GM21529 (cell line): ENCODE results near the gene CEMIP.
A peak's percentile ranks its signal among the peaks of the same experiment; 100 is the strongest.

Experiments
- ATAC-seq: cut with Tn5 transposase; IDR thresholded peaks from one replicate; pipeline ENCODE4 v1.9.1; 2021; ENCODE audit not compliant: unreplicated experiment

CEMIP gene

DNA sequence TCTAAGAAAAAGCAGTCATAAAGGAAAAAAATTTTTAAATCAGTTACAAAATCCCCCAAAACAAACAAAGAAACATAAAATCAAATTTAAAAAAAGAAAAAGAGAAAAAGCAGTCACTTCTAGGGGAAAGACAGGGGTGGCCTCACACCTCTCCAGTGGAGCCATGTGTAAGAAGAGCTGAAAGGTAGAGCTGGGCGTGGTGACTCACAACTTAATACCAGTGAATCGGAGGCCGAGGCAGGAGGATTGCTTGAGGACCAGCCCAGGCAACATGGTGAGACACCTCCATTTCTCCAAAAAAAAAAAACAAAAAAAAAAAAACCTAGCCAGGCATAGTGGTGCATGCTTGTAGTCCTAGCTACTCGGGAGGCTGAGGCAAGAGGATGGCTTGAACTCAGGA is 195.7 kb downstream of the CEMIP start:
- ATAC-seq = no peak

GRCh38 chr15:80976851-80977250 is 197.7 kb downstream of the CEMIP start:
- ATAC-seq = no peak

DNA sequence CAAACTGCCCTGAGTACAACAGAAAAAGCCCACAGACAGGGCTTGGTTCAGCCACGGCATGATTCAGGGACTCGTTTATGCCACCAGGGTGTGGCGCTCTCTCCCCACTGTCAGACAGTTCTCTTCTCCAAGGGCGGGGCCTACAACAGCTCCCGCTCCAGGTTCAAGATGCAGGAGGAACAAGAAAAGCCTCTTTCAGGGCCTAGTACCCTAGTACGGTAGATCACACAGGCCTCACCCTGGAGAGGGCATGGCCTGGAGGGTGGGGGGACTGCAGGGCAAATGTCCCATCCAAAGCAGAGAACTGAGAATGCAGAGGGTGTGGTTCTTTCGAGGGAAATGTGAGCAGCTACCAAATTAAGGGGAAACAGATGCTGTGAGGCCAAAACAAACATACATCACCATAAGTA is 198.5 kb downstream of the CEMIP start:
- no peak for ATAC-seq

- ATAC-seq = no peak
These were observed 199.6 kb downstream of the CEMIP start for GRCh38 chr15:80978685-80979329.

DNA sequence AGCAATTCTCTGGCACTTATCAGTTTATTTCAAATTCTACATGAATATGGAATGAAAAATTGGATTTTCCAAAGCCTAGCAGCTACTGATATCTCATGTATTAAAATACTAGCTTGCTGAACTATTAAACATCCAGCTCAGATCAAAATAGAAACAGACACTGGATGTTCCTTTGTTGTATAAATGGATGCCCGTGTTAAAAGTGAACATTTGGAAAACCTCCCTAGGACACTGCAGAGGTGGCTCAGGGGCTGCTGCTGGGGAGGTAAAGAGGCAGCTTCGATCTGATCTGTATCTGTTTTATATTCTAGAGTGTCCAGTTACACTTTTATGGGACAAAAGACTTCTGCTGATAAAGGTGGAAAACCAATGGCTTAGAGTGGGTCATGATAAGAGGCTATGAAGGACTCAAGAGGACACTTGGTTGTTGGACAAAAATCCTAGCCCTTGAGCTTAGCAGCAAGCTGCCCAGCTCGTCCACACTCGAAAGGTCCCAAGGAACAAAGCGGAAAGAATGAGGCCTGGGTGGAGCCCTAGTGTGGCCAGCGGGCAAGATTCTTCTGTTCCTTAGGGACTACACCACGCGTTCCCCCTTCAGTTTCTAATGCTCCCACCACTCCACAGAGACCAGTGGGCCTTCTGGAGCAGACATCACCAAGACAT is 200.5 kb downstream of the CEMIP start:
- ATAC-seq = no peak

DNA sequence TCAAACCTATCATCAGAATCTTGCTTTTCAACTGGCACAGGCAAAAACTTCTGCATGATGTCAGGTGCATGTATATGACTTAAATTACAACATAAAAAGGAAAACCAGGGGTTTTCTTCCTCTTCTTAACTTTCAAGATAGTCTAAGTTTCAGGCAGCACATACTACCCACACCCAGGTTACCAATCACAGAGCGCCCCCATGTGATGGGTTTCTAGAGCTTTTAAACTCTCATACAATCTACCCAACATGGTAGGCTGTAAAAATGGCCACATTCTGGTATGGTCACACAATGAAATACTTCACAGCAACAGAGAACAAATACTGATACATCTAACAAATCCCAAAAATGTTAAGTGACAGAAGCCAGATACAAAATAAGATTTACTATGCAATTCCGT is 203.0 kb downstream of the CEMIP start:
- ATAC-seq = no peak

- no peak for ATAC-seq
These were observed 203.7 kb downstream of the CEMIP start for GRCh38 chr15:80982839-80983238.

DNA sequence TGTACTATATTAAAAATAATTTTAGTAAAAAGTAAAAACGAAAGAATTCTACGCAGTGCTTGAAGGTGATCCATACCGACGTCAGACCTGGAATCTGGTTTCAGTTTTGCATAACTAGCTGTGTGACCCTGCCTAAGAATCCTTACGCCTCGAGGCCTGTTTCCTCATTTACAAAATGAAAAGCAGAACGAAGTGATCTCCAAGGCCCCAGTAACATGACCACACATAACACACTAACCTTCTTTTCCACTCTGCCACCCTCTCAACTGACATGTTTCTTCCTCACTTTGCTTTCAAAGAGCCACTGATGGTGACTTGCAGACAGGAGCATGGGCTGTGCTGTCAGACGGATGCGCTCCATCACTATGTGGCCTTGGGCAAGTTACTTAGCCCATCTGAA is 205.7 kb downstream of the CEMIP start:
- ATAC-seq = no peak

- no peak for ATAC-seq
These were observed 206.8 kb downstream of the CEMIP start for GRCh38 chr15:80985981-80986380.

GRCh38 chr15:80986487-80986886 is 207.3 kb downstream of the CEMIP start:
- no peak for ATAC-seq

DNA sequence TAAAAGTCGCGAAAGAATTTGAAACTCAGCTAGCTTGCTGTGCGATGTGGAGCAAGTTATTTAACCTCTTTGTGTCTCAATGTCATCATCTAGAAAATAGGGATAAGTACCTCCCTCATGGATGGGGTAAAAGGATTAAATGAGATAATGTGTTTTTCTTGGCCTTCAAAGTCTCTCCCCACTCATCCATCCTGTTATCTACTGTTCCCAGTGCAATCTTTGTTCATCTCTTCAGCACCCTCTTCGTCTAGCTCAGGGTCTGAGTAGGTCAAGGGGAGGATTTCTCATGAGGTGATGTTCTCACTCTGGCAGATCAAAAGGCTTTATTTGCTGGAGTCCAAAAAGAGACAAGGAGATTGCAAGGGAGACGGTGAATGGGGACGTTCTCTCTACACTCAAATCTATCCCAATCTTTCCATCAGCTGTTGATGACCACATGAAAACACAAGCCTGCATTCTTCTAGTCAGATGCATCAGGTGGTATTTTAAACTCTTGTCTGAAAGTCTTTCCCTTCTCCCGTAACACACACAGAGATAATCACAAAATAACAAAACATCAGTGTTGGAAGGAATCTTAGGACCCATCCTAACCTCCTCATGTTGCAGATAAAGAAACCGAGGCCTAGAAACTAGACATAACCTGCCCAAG is 209.1 kb downstream of the CEMIP start:
- no peak for ATAC-seq

- peak; percentile 1 for ATAC-seq
These were observed 209.9 kb downstream of the CEMIP start for GRCh38 chr15:80989081-80989517.

- peak; percentile 93 for ATAC-seq
These were observed 210.6 kb downstream of the CEMIP start, which contains the start of gene MESD for GRCh38 chr15:80989518-80990478. Gene MESD (minus strand): TSS chr15:80989819. CDS start chr15:80989791, 28 bp downstream.

GRCh38 chr15:80990955-80991354 is 211.8 kb downstream of the CEMIP start:
- no peak for ATAC-seq

- ATAC-seq = peak; percentile 21
These were observed 212.3 kb downstream of the CEMIP start for GRCh38 chr15:80991421-80991820.

DNA sequence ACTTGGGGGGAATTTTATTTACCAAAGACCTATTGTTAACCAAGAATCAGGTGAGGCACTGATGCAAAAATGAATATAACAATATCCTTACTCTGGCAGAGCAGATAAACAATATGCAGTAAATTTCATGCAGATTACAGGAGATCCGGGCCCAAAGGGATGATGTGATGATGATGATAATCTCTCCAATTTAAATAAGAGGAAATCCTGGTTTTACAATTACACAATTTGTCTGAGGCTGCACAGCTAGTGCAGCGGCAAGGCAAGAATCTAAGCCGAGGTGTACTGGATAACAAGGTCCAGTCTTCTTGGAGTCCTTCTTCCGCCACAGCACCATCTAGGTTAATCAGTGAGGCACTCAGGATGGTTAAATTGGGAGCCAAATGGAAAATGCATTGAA is 212.8 kb downstream of the CEMIP start:
- no peak for ATAC-seq

DNA sequence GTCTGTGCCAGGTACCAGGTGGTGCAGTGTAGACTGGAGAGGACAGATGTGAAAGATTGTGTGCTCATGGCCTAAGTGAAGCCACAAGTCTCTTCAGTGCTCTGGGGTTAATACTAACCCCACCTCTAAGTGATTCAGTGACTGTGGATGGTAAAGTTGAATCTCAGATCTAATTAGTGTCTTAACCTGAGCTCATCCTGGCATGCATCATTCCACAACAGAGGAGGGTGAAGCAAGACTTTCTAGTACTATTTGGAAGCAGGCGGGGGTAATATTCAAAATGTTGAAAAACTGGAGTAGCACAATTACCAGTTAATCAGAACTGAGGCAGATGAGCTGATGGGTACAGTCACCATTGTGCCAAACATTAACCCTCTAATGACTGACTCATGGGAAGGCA is 213.3 kb downstream of the CEMIP start:
- no peak for ATAC-seq

DNA sequence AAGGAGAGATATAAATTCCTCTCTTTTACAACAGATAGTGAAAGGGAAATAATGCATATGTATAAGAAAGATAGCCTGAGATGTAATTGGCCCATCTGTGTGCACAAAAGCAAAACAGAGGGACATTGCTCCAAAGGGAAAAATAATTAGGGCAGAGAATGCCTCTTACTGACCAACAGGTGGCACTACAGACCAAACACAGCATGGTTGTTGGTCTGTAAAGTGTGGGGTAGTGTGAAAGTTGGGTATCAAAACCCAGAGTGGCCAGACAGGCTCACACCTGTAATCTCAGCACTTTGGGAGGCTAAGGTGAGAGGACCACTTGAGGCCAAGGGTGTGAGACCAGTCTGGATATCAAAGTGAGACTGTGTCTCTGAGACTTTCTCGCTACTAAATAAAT is 217.1 kb downstream of the CEMIP start:
- no peak for ATAC-seq

DNA sequence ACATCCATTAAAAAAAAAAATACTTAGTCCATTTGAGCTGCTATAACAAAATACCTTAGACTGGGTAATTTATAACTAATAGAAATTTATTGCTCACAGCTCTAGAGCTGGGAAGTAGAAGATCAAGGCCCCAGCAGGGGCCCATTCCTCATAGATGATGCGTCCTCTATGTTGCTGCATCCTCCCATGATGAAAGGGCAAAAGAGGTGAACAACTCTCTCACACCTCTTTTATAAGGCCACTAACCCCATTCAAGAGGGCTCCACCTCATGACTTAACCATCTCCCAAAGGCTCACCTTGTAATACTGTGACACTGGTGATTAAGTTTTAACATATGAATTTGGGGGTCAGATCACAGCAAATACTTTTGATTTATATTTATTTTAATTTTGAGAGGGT is 218.5 kb downstream of the CEMIP start:
- ATAC-seq = no peak

GRCh38 chr15:80998251-80998650 is 219.1 kb downstream of the CEMIP start:
- no peak for ATAC-seq

DNA sequence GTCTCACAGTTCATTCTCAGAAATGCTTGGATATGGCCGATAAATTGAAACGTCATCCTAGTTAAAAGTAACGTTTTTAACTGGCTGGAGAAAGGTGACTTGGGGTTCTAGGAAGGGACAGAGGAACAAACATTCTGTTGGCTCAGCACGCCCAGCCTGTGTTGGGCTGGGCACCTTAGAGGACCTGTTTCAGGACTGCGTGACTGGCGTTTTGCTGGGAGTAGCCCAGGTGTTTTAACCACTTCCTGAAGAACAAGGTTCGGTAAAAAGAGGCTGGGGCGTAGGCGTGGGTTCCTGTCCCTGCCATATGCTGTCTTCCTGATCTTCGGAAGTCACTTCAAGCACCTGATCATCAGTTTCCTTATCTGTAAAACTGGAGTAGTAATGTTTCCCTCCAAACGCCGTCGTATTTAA is 220.5 kb downstream of the CEMIP start:
- peak; percentile 28 for ATAC-seq
